ENCODE data around the gene SLC1A6.
"Not testable (repeated sequence)": the region's sequence is repeated elsewhere in the genome, so short reads cannot be mapped to it uniquely, and the experiment has no call there.

SLC1A6 gene

DNA sequence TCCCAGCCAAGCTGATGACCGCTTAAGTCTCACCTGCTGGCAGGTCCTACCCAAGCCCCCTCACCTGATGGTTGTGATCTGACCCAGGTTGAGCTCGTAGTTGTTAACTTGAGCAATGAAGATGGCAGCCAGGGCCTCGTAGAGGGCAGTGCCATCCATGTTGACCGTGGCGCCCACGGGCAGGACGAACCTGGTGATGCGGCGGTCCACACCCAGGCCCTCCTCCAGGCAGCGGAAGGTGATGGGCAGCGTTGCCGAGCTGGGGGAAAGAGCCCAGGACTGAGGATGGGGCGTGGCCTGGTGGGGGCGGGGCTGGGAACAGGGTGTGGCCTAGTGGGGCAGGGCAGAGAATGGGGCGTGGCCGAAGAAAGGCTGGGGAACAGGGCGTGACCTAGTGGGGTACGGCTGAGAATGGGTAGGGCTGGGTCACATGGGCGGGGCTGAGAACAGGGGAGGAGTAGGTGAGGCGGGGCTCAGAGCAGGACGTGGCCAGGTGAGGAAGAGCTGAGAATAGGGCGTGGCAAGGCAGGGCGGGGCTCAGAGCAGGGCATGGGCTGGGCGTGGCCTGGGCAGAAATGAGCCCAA, 25.5 kb downstream of the SLC1A6 start:
- DNase-seq: no peak

DNA sequence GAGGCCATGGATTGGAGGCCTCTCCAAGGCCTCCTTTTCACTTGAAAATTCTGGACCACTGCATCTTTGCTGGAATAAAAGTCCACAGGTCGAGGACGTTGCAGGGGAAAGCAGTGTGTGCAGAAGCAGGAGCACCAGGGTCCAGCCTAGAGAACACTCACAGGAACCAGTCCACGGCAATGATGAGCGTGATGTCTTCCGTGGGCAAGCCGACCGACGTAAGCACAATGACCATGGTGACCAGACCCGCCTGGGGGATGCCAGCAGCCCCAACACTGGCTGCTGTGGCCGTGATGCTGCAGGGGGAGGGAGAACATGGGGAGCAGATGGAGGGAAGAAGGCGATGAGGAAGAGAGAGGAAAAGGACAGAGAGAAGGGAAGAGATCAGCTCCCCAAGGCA, 26.9 kb downstream of the SLC1A6 start:
- DNase-seq: no peak

DNA sequence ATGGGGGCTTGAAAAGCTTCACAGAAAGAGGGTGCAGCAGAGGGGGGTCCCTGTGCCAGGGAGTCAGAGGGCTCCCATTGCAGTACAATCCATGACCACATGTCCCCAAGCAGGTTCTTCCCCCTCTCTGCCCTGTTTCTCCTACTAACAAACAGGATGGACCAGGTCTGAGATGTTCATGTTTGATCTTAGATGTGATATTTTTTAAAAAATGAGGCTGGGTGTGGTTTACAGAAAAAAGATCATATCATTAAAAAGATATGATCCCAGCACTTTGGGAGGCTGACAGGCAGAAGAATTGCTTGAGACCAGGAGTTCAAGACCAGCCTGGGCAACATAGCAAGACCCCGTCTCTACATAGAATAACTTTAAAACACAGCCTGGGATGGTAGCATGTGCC, 29.2 kb downstream of the SLC1A6 start:
- DNase-seq: no peak

DNA sequence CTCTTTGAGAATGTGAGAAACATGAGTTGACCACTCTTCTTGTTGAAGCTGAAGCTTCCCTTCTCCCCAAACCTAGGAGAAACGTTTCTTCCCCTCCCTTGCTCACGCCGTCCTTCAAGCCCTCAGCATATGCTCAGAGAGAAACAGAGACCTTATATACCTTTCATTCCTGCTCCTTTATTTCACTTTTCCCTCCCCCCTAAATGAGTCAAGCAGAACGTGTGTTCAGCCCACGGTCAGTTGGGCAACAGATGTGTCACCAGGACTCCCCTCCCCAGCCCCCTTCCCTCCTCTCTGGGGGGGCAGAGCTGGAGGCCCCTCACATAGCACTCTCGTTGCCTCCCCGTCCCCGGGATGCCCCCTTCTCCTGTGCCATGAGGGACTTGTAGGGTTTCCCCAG, 29.8 kb downstream of the SLC1A6 start:
- DNase-seq: no peak

DNA sequence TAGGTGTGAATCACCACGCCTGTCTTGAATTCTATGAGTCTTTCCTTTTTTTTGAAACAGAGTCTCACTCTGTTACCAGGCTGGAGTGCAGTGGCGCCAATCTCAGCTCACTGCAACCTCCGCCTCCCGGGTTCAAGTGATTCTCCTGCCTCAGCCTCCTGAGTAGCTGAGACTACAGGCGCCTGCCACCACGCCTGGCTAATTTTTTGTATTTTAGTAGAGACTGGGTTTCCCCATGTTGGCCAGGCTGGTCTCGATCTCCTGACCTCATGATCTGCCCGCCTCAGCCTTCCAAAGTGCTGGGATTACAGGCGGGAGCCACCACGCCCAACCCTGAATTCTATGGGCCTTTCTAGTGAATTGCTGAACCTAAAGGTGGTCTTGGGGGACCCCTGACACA, 30.3 kb downstream of the SLC1A6 start:
- not testable (repeated sequence) for DNase-seq

DNA sequence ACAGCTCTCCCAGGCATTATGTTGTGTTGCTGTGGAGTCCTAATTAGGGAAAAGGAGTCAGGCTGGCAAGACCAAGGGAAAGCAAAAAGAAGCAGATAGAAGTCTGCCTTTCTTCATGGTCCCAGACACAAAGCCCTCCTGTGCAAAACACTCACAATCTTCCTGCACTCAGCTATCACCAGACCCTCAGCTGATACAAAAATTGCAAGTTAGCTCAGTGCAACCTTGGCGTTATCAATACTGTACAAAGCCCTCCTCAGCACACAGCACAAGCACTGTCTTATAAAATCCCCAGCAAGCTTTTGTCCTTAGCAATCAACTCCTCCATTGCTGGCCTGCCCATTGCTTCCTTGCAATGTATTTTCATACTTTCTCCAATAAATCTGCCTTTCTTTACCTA, 35.2 kb downstream of the SLC1A6 start:
- no peak for DNase-seq

DNA sequence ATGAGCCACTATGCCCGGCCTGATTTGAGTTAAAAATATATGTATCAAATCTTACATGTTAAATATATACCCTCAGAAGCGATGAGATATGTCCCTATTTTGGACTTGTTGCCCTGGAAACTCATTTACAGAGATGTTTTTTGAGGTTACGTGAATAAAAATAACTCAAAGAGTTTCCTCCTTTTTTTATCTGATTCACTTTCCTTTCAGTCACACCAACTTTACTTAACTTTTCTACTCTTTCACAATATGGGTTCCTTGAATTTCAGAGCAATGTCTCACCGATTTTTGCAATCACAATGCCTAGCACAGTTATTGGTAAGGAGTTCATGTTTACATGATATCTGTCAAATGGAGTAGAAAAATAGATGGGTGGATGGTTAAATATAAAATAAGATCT, 36.1 kb downstream of the SLC1A6 start:
- no peak for DNase-seq

DNA sequence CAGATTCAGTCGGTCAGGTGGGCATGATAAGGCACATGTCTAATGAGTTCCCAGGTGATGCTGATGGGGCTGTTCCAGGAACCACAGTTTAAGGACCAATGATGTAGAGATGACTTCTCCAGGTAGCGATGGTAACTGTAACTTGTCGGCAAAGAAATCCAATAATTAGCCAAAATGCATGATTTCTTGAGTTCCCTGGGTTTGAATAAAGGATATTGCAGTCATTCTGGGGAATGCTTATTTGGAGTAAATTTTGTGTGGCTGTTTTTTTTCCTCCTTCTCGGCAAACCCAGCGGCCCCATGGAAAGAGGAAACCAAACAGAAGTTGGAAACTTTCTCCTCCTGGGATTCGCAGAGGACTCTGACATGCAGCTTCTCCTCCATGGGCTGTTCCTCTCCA, 38.5 kb downstream of the SLC1A6 start, which contains the start of gene OR7C2:
Gene OR7C2, plus strand, starts transcription at position 301 of the 400 bp plus-strand sequence. Its CDS starts 0 bp downstream, at position 301.
- no peak for DNase-seq

DNA sequence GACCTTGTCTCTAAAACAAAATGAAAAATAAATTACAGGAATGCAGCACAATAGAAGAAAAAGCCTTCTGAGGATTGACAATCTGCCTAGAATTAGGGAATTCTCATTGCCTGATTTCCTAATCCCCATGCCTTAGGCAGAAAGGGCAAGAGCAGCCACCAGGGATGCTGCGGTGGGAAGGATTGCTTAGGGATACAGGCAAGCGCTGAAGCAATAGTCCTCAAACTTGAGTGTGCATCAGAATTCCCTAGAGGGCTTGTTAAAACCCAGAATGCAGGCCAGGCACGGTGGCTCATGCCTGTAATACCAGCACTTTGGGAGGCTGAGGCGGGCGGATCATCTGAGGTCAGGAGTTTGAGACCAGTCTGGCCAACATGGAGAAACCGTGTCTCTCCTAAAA, 39.4 kb downstream of the SLC1A6 start:
- no peak for DNase-seq

DNA sequence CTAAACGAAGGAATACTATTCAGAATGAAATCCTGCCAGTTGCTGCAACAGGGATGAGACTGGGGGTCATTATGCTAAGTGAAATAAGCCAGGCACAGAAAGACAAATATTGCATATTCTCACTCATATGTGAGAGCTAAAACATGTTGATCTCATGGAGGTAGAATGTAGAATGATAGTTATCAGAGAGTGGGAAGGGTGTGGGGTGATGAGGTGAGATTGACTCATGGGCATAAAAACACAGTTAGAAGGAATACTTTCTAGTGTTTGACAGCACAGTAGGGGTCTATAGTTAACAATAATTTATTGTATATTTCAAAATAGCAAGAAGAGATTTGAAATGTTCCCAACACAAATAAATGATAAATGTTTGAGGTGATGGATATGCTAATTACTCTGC, 46.2 kb downstream of the SLC1A6 start:
- DNase-seq: no peak

DNA sequence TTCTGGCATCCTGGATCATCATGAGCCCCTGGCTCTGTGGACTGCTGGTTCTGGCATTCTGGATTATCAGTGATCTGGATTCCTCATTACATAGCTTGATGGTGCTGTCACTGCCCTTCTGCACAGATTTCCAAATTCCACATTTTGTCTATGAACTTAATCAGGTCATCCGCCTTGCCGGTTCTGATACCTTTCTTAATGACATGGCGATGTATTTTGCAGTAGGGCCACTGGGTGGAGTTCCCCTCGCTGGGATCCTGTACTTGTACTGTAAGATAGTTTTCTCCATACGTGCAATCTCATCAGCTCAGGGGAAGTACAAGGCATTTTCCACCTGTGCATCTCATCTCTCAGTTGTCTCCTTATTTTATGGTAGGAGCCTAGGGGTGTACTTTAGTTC, 62.8 kb downstream of the SLC1A6 start:
- no peak for DNase-seq

DNA sequence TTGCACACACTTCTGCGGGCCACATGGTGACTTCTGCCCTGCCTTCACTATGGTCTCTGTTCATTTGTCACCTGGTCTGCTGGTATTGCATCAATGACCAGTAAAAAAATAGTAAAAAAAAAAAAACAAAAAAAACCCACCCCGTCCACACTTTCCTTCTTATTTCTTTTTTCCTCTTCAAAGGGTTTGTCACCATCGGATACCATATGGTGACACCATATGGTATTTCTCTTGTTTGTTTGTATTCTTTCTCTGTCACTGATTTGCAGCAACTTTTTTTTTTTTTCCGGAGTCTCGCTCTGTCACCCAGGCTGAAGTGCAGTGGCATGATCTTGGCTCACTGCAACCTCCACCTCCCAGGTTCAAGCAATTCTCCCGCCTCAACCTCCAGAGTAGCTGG, 64.5 kb downstream of the SLC1A6 start:
- no peak for DNase-seq

DNA sequence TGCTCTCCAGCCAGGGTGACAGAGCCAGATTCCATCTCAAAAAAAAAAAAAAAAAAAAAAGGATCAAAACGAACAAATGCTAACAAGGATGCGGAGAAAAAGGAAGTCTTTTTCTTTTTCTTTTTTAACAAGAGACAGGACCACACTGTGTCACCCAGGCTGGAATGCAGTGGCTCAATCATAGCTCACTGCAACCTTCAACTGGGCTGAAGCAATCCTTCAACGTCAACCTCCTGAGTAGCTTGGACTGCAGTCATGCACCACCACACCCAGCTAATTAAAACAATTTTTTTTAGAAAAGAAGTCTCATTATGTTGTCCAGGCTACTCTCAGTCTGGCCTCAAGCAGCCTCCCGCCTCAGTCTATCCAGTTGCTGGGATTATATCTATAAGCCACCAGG, 73.0 kb downstream of the SLC1A6 start:
- no peak for DNase-seq

DNA sequence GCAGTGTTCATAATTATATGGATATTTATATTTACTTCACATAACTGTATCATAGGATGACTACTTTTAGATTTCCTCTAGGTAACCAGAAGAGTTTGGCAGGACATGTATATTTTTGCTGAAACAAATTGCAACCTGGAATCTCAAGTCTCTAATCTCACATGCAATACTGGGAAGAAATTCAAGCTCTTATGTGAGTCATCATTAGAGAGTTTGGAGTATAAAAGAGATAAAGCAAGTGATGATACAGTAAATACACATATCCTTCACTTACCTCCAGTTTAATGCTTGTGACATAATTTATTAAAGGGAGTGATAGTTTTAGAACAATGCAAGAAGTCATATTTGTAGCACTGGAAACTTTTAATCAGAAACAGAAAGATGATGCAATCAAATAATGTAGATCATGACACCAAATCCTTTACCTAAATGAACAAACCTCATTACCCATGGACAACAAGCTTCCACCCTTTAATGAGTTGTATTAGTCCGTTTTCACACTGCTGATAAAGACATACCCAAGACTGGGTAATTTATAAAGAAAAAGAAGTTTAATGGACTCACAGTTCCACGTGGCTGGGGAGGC, 77.9 kb downstream of the SLC1A6 start:
- no peak for DNase-seq
